HT1080 (cell line): ENCODE measurements around the gene OR51G1. TPM values are rescaled to one million over a fixed set of nuclear protein-coding genes. Genes with fewer than 3 reads are reported as not detected.

Source experiments
- total RNA-seq: library from RNA; depleted of rRNA; stranded (reverse); fragments of >200 nt; shearing (Covaris generic); gene quantifications from 2 replicates; pipeline ENCODE4 v1.2.3, GENCODE V29; 2014; rRNA removed

The OR51G1 gene
- total RNA-seq, 1 experiment from 2014 or later, result not detected

Other genes with a start within 250 kb of the OR51G1 start
- gene OR51E2, start 226.5 kb downstream of the OR51G1 start, total RNA-seq, result not detected in 2 replicates
- not detected in 2 replicates for gene MMP26, start 219.6 kb downstream of the OR51G1 start, total RNA-seq
- not detected in 2 replicates for gene OR51F1, start 154.4 kb downstream of the OR51G1 start, total RNA-seq
- not detected in 2 replicates for gene OR52R1, start 120.0 kb downstream of the OR51G1 start, total RNA-seq
- gene OR51F2, start 103.0 kb downstream of the OR51G1 start, total RNA-seq, result not detected in 2 replicates
- not detected in 2 replicates for gene OR51S1, start 75.1 kb downstream of the OR51G1 start, total RNA-seq
- not detected in 2 replicates for gene OR51T1, start 42.4 kb downstream of the OR51G1 start, total RNA-seq
- not detected in 2 replicates for gene OR51A7, start 20.6 kb downstream of the OR51G1 start, total RNA-seq
- gene OR51G2, start 5.0 kb downstream of the OR51G1 start, total RNA-seq, result not detected in 2 replicates
- gene OR51A4, start 23.3 kb upstream of the OR51G1 start, total RNA-seq, result not detected in 2 replicates
- gene OR51A2, start 31.4 kb upstream of the OR51G1 start, total RNA-seq, result not detected in 2 replicates
- gene OR51L1, start 70.5 kb upstream of the OR51G1 start, total RNA-seq, result not detected in 2 replicates
- gene OR52J3, start 122.2 kb upstream of the OR51G1 start, total RNA-seq, result not detected in 2 replicates
- gene OR52E2, start 135.3 kb upstream of the OR51G1 start, total RNA-seq, result not detected in 2 replicates
- gene OR52E1, start 145.2 kb upstream of the OR51G1 start, total RNA-seq, result not detected in 2 replicates
- not detected in 2 replicates for gene OR52A5, start 214.0 kb upstream of the OR51G1 start, total RNA-seq
- not detected in 2 replicates for gene OR52A1, start 230.4 kb upstream of the OR51G1 start, total RNA-seq